HepG2 (cell line): ENCODE data around the gene CKS1B. TPM values are rescaled to one million over a fixed set of nuclear protein-coding genes. Genes with fewer than 3 reads are reported as not detected.

ENCODE experiments used
- ARHGAP35 ChIP-seq: sonication (generic); formaldehyde crosslinking; IDR thresholded peaks from 2 replicates; pipeline ENCODE4 v1.9.0; 2022; ENCODE audit warnings: mild to moderate bottlenecking, inconsistent platforms, moderate library complexity, missing genetic modification reagents, borderline replicate concordance
- CREM ChIP-seq, 2 experiments: sonication (generic) in 1 of 2; formaldehyde crosslinking in 1 of 2; IDR thresholded peaks; 2 replicates each; pipeline versions ENCODE4 v1.4.0 to v1.6.1; 2016 to 2020; ENCODE audit warnings: antibody characterized with exemption in 1 of 2, mild to moderate bottlenecking in 1 of 2, missing genetic modification reagents in 1 of 2
- DMTF1 ChIP-seq: sonication (generic); formaldehyde crosslinking; IDR thresholded peaks from 2 replicates; pipeline ENCODE4 v1.4.0; 2020; ENCODE audit warnings: mild to moderate bottlenecking, missing genetic modification reagents
- HDAC6 ChIP-seq: fragments of 200-600 bp; sonication (generic); IDR thresholded peaks from 2 replicates; pipeline ENCODE4 v1.7.0; 2017; ENCODE audit warnings: mild to moderate bottlenecking, antibody characterized with exemption, low read length, low read depth
- NAIF1 ChIP-seq: sonication (generic); formaldehyde crosslinking; IDR thresholded peaks from 2 replicates; pipeline ENCODE4 v1.5.0; 2020; ENCODE audit warnings: mild to moderate bottlenecking, missing genetic modification reagents, borderline replicate concordance
- NPAS2 ChIP-seq: sonication (generic); formaldehyde crosslinking; IDR thresholded peaks from 2 replicates; pipeline ENCODE4 v1.8.0; 2022; ENCODE audit warnings: mild to moderate bottlenecking, missing genetic modification reagents, borderline replicate concordance
- NRL ChIP-seq: sonication (generic); formaldehyde crosslinking; IDR thresholded peaks from 2 replicates; pipeline ENCODE4 v1.5.0; 2020; ENCODE audit warnings: missing genetic modification reagents, mild to moderate bottlenecking, moderate library complexity, borderline replicate concordance
- PHF20 ChIP-seq: sonication (generic); formaldehyde crosslinking; IDR thresholded peaks from 2 replicates; pipeline ENCODE4 v1.5.0; 2020; ENCODE audit warnings: mild to moderate bottlenecking, missing genetic modification reagents
- PTBP1 ChIP-seq: fragments of 200-400 bp; formaldehyde crosslinking; IDR thresholded peaks from 2 replicates; pipeline ENCODE4 v1.6.1; 2018; ENCODE audit warnings: low read length, low read depth; ENCODE audit not compliant: poor library complexity, severe bottlenecking
- RAD51 ChIP-seq: fragments of 450-650 bp; IDR thresholded peaks from 2 replicates; pipeline ENCODE4 v1.6.1; 2016; ENCODE audit warnings: borderline replicate concordance
- SOX6 ChIP-seq, 2 experiments: fragments of 450-650 bp in 1 of 2; sonication (generic) in 1 of 2; formaldehyde crosslinking in 1 of 2; IDR thresholded peaks; 2 replicates each; pipeline versions ENCODE4 v1.4.0 to v1.6.1; 2017 to 2020; ENCODE audit warnings: antibody characterized with exemption in 1 of 2, mild to moderate bottlenecking in 1 of 2, missing genetic modification reagents in 1 of 2
- XBP1 ChIP-seq: sonication (generic); formaldehyde crosslinking; IDR thresholded peaks from 2 replicates; pipeline ENCODE4 v1.5.0; 2020; ENCODE audit warnings: missing genetic modification reagents
- ZFP82 ChIP-seq: sonication (generic); formaldehyde crosslinking; IDR thresholded peaks from 2 replicates; pipeline ENCODE4 v1.5.1; 2020; ENCODE audit warnings: mild to moderate bottlenecking, missing genetic modification reagents, borderline replicate concordance
- ZNF10 ChIP-seq: sonication (generic); formaldehyde crosslinking; IDR thresholded peaks from 2 replicates; pipeline ENCODE4 v1.4.0; 2020; ENCODE audit warnings: mild to moderate bottlenecking, low read depth, missing genetic modification reagents, borderline replicate concordance
- ZNF280B ChIP-seq: sonication (generic); formaldehyde crosslinking; IDR thresholded peaks from 2 replicates; pipeline ENCODE4 v1.5.0; 2020; ENCODE audit warnings: missing genetic modification reagents, mild to moderate bottlenecking, borderline replicate concordance
- ZNF362 ChIP-seq: sonication (generic); formaldehyde crosslinking; IDR thresholded peaks from 2 replicates; pipeline ENCODE4 v1.4.0; 2020; ENCODE audit warnings: missing genetic modification reagents, mild to moderate bottlenecking, borderline replicate concordance
- ZNF441 ChIP-seq: sonication (generic); formaldehyde crosslinking; IDR thresholded peaks from 2 replicates; pipeline ENCODE4 v1.7.0; 2021; ENCODE audit warnings: missing genetic modification reagents, borderline replicate concordance
- ZNF577 ChIP-seq: sonication (generic); formaldehyde crosslinking; IDR thresholded peaks from 2 replicates; pipeline ENCODE4 v1.4.0; 2020; ENCODE audit warnings: mild to moderate bottlenecking, low read depth, missing genetic modification reagents, borderline replicate concordance
- ZNF580 ChIP-seq: IDR thresholded peaks from 2 replicates; pipeline ENCODE4 v1.6.1; 2016; ENCODE audit warnings: low read depth, borderline replicate concordance
- ZNF691 ChIP-seq: sonication (generic); formaldehyde crosslinking; IDR thresholded peaks from 2 replicates; pipeline ENCODE4 v1.4.0; 2020; ENCODE audit warnings: missing genetic modification reagents, low read depth, mild to moderate bottlenecking, borderline replicate concordance
- ZSCAN12 ChIP-seq: sonication (generic); formaldehyde crosslinking; IDR thresholded peaks from 2 replicates; pipeline ENCODE4 v1.9.0; 2021; ENCODE audit warnings: mild to moderate bottlenecking, missing genetic modification reagents
- ZSCAN25 ChIP-seq: sonication (generic); formaldehyde crosslinking; IDR thresholded peaks from 2 replicates; pipeline ENCODE4 v1.8.0; 2022; ENCODE audit warnings: mild to moderate bottlenecking, missing genetic modification reagents
- polyA plus RNA-seq, 8 experiments: library from polyadenylated mRNA; depleted of rRNA in 3 of 8; stranded (reverse) in 7 of 8; unstranded in 1 of 8; fragments of >200 nt; fragmentation: Illumina TruSeq in 4 of 8; extraction: Trizol in 4 of 8; gene quantifications; 2 replicates each; pipeline versions ENCODE4 v1.2.1 to v1.2.3, GENCODE V29; 2011 to 2016; ENCODE audit warnings: low read depth in 4 of 8, missing spikeins in 1 of 8, mixed read lengths in 1 of 8; ENCODE audit not compliant: insufficient read depth in 1 of 8
- total RNA-seq, 5 experiments: library from RNA; depleted of rRNA; stranded (reverse); fragments of >200 nt; fragmentation: Illumina TruSeq; extraction: Trizol; gene quantifications; 2 replicates each; pipeline ENCODE4 v1.2.3, GENCODE V29; 2016; ENCODE audit warnings: low read depth in 1 of 5

The CKS1B gene
- total and polyA plus RNA-seq, 2 of the 13 experiments (the other 11 are each of a cell fraction or from before 2014, with no cell fraction given) = 217 to 222 TPM

GRCh38 chr1:154982897-154983648 lies 8.6 kb downstream of the CKS1B start, which contains the start of gene FLAD1 (continued):
- TF ChIP-seq ZSCAN25 (CRISPR knock-in tag) (no peak; the same call in 1 of the 2 replicates), CREM (IDR thresholded peaks at IDR 0.05) (peak; percentile 80), CREM (CRISPR knock-in tag; IDR thresholded peaks at IDR 0.05) (no peak), ZNF577 (CRISPR knock-in tag) (no peak), SOX6 (IDR thresholded peaks at IDR 0.05) (no peak), SOX6 (CRISPR knock-in tag; IDR thresholded peaks at IDR 0.05) (peak; percentile 75), XBP1 (no peak), ZFP82 (CRISPR knock-in tag) (no peak), NAIF1 (no peak), PTBP1 (no peak), ZNF362 (no peak), ZNF441 (CRISPR knock-in tag) (no peak), PHF20 (peak; percentile 89), NRL (CRISPR knock-in tag) (no peak), ZNF580 (CRISPR knock-in tag) (peak; percentile 75), ZSCAN12 (CRISPR knock-in tag) (no peak), ZNF280B (CRISPR knock-in tag) (no peak), ZNF691 (CRISPR knock-in tag) (0 out of 2 replicates have a peak, but pooled peaks have one; percentile 47), RAD51 (peak; percentile 80), HDAC6 (no peak), NPAS2 (CRISPR knock-in tag) (no peak), DMTF1 (CRISPR knock-in tag) (no peak), ZNF10 (CRISPR knock-in tag) (no peak), ARHGAP35 (CRISPR knock-in tag) (no peak)
